ENCODE results near the gene TRA2A. TPM values are rescaled to one million over a fixed set of nuclear protein-coding genes. Genes with fewer than 3 reads are reported as not detected.

Gene TRA2A
- total and polyA plus RNA-seq, 9 of the 15 experiments (the other 6 are each of a cell fraction or from before 2014, with no cell fraction given): 22.7 to 210 (median 73.9) TPM

DNA sequence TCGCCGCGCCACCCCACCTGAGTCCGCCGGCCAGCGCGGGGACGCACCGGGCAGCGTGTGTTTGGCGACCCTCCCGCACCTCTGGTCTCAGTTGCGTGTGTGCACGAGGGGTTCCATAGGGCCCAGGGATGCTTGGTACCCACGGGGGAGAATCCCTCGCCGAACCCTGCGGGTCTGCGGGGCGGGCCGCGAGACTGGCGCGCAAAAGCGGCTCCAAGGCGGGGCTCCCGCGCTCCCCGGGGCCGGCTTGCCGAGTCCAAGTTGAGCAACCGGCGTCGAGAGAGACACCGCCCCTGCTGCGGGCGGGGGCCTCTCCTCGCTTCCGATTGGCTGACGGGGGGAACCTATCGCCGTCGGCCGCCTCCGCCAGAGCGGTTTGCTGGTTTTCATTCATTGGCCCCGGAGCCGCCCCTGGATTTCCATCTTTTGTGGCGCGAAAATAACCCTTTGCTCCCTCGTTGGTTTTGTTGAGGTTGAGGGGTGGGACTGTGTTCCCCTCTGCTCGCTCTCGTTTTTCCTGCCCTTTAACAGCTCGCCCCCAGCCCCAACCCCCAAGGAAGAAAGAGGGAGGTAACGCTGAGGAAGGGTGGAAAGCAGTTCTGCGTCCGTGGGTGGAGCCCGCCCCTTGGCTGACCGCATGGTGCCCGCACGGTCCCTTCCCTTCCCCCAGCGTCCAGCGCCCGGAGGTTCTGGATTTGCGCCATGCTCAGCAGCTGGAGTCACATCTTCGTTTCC is 57.5 kb downstream of the TRA2A start (continued):
- TF ChIP-seq HNRNPUL1 (IDR thresholded peaks at IDR 0.05; ENCODE audit: low read length) (no peak), AFF1 (IDR thresholded peaks at IDR 0.05; ENCODE audit: low read depth in 1 of 2, partially characterized antibody in 2 of 2) (no peak), ZNF830 (CRISPR knock-in tag; IDR thresholded peaks at IDR 0.05) (no peak; the same call in 1 of the 2 replicates), CBX1 (IDR thresholded peaks at IDR 0.05; ENCODE audit: low read depth) (peak; percentile 73; the same call in 1 of the 2 replicates), MITF (IDR thresholded peaks at IDR 0.05) (0 out of 2 replicates have a peak, but pooled peaks have one; percentile 42), ZNF592 (IDR thresholded peaks at IDR 0.05) (0 out of 2 replicates have a peak, but pooled peaks have one; percentile 14), ZBTB1 (CRISPR knock-in tag; IDR thresholded peaks at IDR 0.05; ENCODE audit: borderline replicate concordance, low read depth) (peak; percentile 89; the same call in 1 of the 2 replicates), ZBTB43 (CRISPR knock-in tag; IDR thresholded peaks at IDR 0.05) (no peak), SMARCA4 (IDR thresholded peaks at IDR 0.05) (no peak), POLR2AphosphoS5 (IDR thresholded peaks at IDR 0.05; ENCODE audit: control insufficient read depth, insufficient read depth, low read depth, low read length) (peak; percentile 81), ZNF24 (IDR thresholded peaks at IDR 0.05) (peak; percentile 61), SMC3 (conservative IDR thresholded peaks at IDR 0.05; ENCODE audit: insufficient read depth, low read depth, low read length) (no peak), FOXP1 (CRISPR knock-in tag; IDR thresholded peaks at IDR 0.05) (peak; percentile 75; the same call in 1 of the 2 replicates)
- TF ChIP-seq, protein P1, sequence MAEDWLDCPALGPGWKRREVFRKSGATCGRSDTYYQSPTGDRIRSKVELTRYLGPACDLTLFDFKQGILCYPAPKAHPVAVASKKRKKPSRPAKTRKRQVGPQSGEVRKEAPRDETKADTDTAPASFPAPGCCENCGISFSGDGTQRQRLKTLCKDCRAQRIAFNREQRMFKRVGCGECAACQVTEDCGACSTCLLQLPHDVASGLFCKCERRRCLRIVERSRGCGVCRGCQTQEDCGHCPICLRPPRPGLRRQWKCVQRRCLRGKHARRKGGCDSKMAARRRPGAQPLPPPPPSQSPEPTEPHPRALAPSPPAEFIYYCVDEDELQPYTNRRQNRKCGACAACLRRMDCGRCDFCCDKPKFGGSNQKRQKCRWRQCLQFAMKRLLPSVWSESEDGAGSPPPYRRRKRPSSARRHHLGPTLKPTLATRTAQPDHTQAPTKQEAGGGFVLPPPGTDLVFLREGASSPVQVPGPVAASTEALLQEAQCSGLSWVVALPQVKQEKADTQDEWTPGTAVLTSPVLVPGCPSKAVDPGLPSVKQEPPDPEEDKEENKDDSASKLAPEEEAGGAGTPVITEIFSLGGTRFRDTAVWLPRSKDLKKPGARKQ (CRISPR knock-in tag; IDR thresholded peaks at IDR 0.05): no peak

Data from K562 (cell line).